Activated CD4-positive, alpha-beta memory T cell treated with anti-CD3 and anti-CD28 coated beads, Interleukin-2, amount 10 ng/mL, durations not matched to agents 7 days and 5 days (primary cell): ENCODE measurements around the gene SPATA46. TPM values are rescaled to one million over a fixed set of nuclear protein-coding genes. Genes with fewer than 3 reads are reported as not detected.
"Not testable (repeated sequence)": the region's sequence is repeated elsewhere in the genome, so short reads cannot be mapped to it uniquely, and the experiment has no call there.

Source experiments
- CTCF ChIA-PET: fragments of 350-600 bp; sonication (Branson Sonifier 250); formaldehyde crosslinking; loops from one replicate; lab custom pipeline; 2021; ENCODE audit warnings: antibody characterized with exemption, inconsistent platforms; lab: Charles Lee
- POLR2A ChIA-PET: fragments of 350-600 bp; sonication (Branson Sonifier 250); formaldehyde crosslinking; loops from one replicate; lab custom pipeline; 2021; ENCODE audit warnings: antibody characterized with exemption; lab: Charles Lee
- DNase-seq: peaks from one replicate; pipeline ENCODE4 v3.0.0-alpha.2; 2020
- H3K27ac Mint-ChIP-seq: one replicate; pipeline ENCODE4 v1.8.0; 2021; ENCODE audit warnings: mild to moderate bottlenecking, mixed read lengths
- H3K27me3 Mint-ChIP-seq: one replicate; pipeline ENCODE4 v1.8.0; 2021; ENCODE audit warnings: mixed read lengths
- H3K36me3 Mint-ChIP-seq: one replicate; pipeline ENCODE4 v1.8.0; 2021; ENCODE audit warnings: low read depth, mixed read lengths
- H3K4me1 Mint-ChIP-seq: one replicate; pipeline ENCODE4 v1.8.0; 2021; ENCODE audit warnings: mixed read lengths
- H3K4me3 Mint-ChIP-seq: one replicate; pipeline ENCODE4 v1.8.0; 2021; ENCODE audit warnings: mild to moderate bottlenecking, mixed read lengths
- H3K9me3 Mint-ChIP-seq: one replicate; pipeline ENCODE4 v1.8.0; 2021; ENCODE audit warnings: mixed read lengths
- total RNA-seq, 2 experiments: library from RNA; stranded (reverse); gene quantifications; one replicate each; pipeline ENCODE4 v1.2.3, GENCODE V29; 2021

Gene SPATA46
- not detected for total RNA-seq

DNA sequence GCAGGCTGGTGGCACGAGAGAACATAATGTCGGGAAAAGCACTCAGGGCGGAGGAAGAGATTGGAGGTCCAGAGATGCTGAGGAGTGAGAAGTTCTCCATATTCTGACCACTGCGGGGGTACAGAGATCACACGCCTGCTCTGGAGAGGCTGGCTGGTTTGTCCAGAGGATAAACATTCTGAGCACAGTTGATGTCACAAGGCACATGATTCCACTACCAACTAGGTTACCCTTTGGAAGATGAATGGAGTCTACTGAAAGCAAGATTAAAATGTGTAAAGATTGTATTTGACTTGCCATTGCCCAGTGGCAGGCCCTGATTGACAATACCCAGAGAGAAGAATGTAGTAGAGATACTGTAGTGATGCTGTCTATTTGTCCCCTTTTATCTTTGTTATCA lies at the start of gene SPATA46:
Gene SPATA46 (minus strand): TSS at position 164 of the 400 bp plus-strand sequence. CDS start 64 bp downstream, at position 100.
- Mint-ChIP-seq H3K9me3 (no peaks in the 10 kb centered on the region), H3K36me3 (no peaks in the 10 kb centered on the region), H3K4me1 (no peaks in the 10 kb centered on the region), H3K27ac (no peak within 1 kb of the TSS), H3K4me3 (no peak within 1 kb of the TSS), H3K27me3 (peaks cover 2% of the 10 kb centered on the region)
- ChIA-PET POLR2A (no interaction called here), CTCF (no interaction called here)
- DNase-seq, result no peak

- POLR2A ChIA-PET, result no interaction called here
- Mint-ChIP-seq H3K4me1 (no peaks in the 10 kb centered on the region), H3K9me3 (no peaks in the 10 kb centered on the region), H3K4me3 (no peak overlapping the region), H3K36me3 (no peaks in the 10 kb centered on the region), H3K27me3 (peaks cover 6% of the 10 kb centered on the region), H3K27ac (no peak overlapping the region)
- DNase-seq, result no peak
- CTCF ChIA-PET, result no interaction called here
Observed at GRCh38 chr1:162422662-162423375, 46.2 kb upstream of the SPATA46 start.

DNA sequence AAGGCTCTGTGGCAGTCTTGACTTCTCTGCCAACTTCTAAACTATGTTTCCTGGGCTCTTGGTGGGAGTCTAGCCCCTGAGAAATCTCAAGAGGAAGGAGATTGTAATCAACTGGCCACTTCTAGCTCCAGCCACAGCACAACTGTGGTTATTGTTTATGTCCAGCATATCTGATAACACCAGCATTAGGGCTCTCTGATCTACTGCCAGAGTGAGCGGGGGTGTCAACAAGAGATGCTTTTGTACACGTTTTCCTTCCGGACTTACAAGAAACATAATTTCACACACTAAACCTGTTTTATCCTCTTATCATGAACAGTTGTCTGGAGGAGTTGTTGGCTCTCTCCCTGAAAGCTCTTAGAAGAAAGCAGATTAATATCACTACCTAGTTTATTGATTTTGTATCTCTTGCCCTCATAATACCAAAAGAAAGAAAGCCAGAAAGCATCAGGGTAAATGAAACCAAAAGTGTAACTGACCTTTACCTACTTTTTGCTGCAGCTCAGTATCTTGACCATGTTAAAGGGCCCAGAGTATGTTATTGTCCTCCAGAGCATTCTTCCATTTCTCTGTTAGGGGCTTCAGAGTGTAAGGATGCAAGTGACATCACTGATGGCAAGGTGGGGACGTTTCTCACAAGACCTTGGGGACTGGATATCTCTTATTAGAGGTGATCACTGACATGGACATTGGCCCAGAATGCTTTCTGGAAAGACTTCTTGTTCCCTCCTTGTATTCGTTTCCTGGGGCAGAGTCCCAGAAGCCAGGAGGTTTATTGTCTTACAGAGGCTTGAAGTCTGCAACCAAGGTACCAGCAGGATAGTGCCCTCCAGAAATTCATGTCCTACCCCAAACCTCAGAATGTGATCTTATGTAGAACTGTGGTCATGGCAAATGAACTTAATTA lies 44.9 kb upstream of the SPATA46 start:
- Mint-ChIP-seq H3K4me1 (no peaks in the 10 kb centered on the region), H3K27me3 (peaks cover 7% of the 10 kb centered on the region), H3K27ac (no peak overlapping the region), H3K36me3 (no peaks in the 10 kb centered on the region), H3K9me3 (no peaks in the 10 kb centered on the region), H3K4me3 (no peak overlapping the region)
- DNase-seq, result no peak
- POLR2A ChIA-PET, result no interaction called here
- CTCF ChIA-PET, result no interaction called here

DNA sequence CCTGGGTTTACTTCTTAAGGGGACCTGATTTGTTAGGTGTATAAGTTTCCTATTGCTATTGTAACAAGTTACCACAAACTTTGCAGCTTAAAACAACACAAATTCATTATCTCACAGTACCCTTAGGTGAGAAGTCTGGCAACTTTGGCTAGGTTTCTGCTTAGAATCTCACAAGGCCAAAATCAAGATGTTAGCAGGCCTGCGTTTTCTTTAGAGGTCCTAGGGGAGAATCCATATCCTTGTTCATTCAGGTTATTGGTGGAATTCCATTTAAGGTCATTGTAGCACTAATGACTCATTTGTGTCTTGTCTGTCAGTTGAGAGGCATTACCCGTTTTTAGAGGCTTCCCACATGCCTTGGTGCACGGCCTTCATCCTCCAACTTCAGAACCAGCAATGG lies 43.5 kb upstream of the SPATA46 start:
- H3K9me3 Mint-ChIP-seq, result no peaks in the 10 kb centered on the region
- CTCF ChIA-PET, result no interaction called here
- H3K4me1 Mint-ChIP-seq, result no peaks in the 10 kb centered on the region
- H3K4me3 Mint-ChIP-seq, result no peak overlapping the region
- peaks cover 15% of the 10 kb centered on the region for H3K27me3 Mint-ChIP-seq
- POLR2A ChIA-PET, result no interaction called here
- no peak overlapping the region for H3K27ac Mint-ChIP-seq
- no peaks in the 10 kb centered on the region for H3K36me3 Mint-ChIP-seq
- DNase-seq, result no peak

DNA sequence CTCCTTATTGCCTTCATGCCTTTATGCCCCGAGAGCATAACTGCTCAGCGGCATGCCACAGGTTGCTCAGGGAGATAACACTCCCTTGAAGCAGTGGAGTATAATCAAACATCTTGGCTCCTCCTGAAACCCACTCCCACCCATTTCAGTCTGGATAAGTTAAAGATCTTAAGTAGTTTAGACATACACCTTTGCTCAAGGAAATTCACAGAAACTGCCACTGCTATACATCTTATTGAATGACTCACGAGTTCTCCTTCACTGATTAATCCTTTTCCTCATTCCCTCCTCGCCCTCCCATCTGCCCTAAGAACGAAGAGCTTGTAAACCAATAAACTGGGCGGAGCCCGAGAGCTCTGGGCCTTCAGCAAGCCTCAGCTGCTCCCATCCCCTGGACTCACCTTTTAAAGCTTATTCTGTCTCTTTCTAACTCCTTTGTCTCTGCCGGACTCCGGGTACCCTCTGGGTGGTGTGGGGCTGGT lies 42.8 kb upstream of the SPATA46 start:
- H3K9me3 Mint-ChIP-seq, result not testable (repeated sequence)
- peaks cover 16% of the 10 kb centered on the region for H3K27me3 Mint-ChIP-seq

GRCh38 chr1:162418584-162418983 lies 41.9 kb upstream of the SPATA46 start:
- H3K27ac Mint-ChIP-seq, H3K9me3 Mint-ChIP-seq, POLR2A ChIA-PET, H3K4me1 Mint-ChIP-seq, H3K36me3 Mint-ChIP-seq, CTCF ChIA-PET, DNase-seq, H3K4me3 Mint-ChIP-seq: not testable (repeated sequence)
- H3K27me3 Mint-ChIP-seq, result peaks cover 16% of the 10 kb centered on the region

More for the DNA sequence above, 42.8 kb upstream of the SPATA46 start:
- H3K4me1 Mint-ChIP-seq, H3K27ac Mint-ChIP-seq, DNase-seq, H3K36me3 Mint-ChIP-seq, CTCF ChIA-PET, POLR2A ChIA-PET, H3K4me3 Mint-ChIP-seq: not testable (repeated sequence)

DNA sequence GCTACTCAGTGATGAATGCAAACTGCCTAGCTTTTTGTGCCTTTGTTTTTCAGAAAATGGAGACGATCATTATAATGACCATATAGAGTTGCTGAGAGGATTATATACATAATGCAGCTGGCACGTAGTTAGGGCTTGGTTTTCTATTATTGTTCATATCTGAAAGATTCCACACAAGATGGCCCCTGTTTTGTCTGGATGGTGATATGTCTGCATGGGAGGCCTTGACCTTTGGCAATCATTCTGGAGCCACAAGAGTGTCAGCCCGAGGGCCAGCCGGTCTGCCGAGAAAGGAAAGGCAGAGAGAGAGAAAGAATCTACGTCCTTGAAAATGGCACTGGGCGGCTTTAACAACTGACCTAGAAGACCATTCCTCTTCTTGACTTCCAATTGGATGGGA lies 41.0 kb upstream of the SPATA46 start:
- Mint-ChIP-seq H3K27ac (no peak overlapping the region), H3K4me1 (no peaks in the 10 kb centered on the region), H3K4me3 (no peak overlapping the region), H3K9me3 (no peaks in the 10 kb centered on the region), H3K27me3 (peaks cover 18% of the 10 kb centered on the region), H3K36me3 (no peaks in the 10 kb centered on the region)
- ChIA-PET CTCF (no interaction called here), POLR2A (no interaction called here)
- DNase-seq, result no peak

- no peaks in the 10 kb centered on the region for H3K4me1 Mint-ChIP-seq
- H3K27ac Mint-ChIP-seq, result no peak overlapping the region
- no peak for DNase-seq
- ChIA-PET CTCF (no interaction called here), POLR2A (no interaction called here)
- H3K27me3 Mint-ChIP-seq, result peaks cover 17% of the 10 kb centered on the region
- H3K36me3 Mint-ChIP-seq, result no peaks in the 10 kb centered on the region
- H3K9me3 Mint-ChIP-seq, result no peaks in the 10 kb centered on the region
- no peak overlapping the region for H3K4me3 Mint-ChIP-seq
Observed at GRCh38 chr1:162416909-162417308, 40.3 kb upstream of the SPATA46 start.

DNA sequence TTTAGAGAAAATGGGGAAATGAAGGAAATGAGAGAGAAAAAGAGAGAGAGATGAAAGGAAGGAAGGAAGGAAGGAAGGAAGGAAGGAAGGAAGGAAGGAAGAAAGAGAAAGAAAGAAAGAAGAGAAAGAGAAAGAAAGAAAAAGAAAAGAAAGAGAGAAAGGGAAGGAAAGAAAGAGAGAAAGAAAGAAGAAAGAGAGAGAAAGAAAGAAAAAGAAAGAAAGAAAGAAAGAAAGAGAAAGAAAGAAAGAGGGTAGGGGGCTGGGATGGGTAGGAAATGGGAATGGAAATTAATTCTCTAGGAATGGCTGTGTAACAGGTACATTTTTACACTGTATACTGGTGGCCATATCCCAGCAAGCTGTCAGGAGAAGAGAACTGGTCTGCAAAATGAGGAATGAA lies 39.6 kb upstream of the SPATA46 start:
- Mint-ChIP-seq H3K36me3 (no peaks in the 10 kb centered on the region), H3K4me3 (no peak overlapping the region), H3K9me3 (no peaks in the 10 kb centered on the region), H3K27me3 (peaks cover 17% of the 10 kb centered on the region), H3K27ac (no peak overlapping the region), H3K4me1 (no peaks in the 10 kb centered on the region)
- no peak for DNase-seq
- POLR2A ChIA-PET, result no interaction called here
- CTCF ChIA-PET, result no interaction called here

DNA sequence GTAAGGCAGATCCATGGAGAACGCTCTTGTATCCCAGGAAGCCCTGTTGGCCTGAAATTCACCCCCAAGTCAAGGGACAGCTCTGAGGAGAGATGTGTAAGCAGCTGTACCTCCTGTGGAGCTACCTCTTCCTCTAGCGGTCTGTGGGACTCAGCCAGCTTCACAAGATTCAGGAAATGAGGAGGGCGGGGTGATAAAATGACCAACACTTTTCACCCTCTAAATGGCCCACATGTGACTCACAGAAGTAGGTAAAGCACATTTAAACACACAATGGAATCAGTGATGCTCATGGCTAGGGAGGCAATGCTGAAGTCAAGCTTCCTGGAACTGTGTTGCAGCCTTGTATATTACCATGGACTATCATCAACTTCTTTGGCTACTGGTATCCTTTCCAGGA lies 35.3 kb upstream of the SPATA46 start, which contains the start of gene SH2D1B:
Gene SH2D1B (minus strand): TSS at position 135 of the 400 bp plus-strand sequence. CDS start 120 bp downstream, at position 15.
- ChIA-PET CTCF (no interaction called here), POLR2A (no interaction called here)
- no peak for DNase-seq
- Mint-ChIP-seq H3K4me3 (no peak within 1 kb of the TSS), H3K27me3 (peaks cover 17% of the 10 kb centered on the region), H3K36me3 (no peaks in the 10 kb centered on the region), H3K27ac (no peak within 1 kb of the TSS), H3K4me1 (no peaks in the 10 kb centered on the region), H3K9me3 (no peaks in the 10 kb centered on the region)

DNA sequence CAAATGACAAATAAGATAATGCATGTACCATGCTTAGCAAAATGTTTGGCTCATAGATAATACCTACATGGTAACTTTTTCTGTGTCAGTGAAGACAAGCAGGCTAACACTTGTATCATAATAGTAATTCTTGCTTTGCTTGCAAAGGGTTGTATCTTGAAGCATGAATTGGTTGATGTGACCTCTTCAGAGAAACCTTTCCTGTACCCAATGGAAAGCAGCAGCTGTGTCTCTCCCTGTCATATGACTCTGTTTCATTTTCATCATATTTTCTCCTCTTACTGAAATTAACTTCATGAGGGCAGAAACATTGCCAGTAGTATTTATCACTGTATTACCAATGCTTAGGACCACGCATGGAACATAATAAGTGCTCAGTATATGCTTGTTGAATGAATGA lies 30.9 kb upstream of the SPATA46 start:
- no peak overlapping the region for H3K27ac Mint-ChIP-seq

DNA sequence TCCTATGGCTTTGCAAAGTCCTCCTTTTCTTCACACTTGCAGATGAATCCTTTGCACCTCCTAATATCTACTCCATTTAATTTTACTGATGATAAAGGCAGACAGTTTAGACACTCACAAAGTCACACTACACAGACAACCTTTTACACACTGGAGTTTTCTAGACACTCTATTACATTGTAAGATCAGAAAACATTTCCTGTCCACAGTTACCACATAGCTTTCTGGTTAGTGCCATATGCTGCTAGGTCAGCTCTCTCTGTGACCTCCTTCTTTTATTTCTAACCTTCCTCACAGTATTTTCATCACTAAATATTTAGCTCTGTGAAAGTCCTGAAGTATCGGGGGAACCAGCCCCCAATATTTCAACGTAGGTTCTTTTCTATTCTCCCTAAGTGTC lies 30.2 kb upstream of the SPATA46 start:
- no peaks in the 10 kb centered on the region for H3K9me3 Mint-ChIP-seq
- H3K4me3 Mint-ChIP-seq, result no peak overlapping the region
- no peaks in the 10 kb centered on the region for H3K36me3 Mint-ChIP-seq
- peaks cover 14% of the 10 kb centered on the region for H3K27me3 Mint-ChIP-seq
- no peaks in the 10 kb centered on the region for H3K4me1 Mint-ChIP-seq
- ChIA-PET POLR2A (no interaction called here), CTCF (no interaction called here)
- no peak overlapping the region for H3K27ac Mint-ChIP-seq
- DNase-seq, result no peak

More for the DNA sequence above, 30.9 kb upstream of the SPATA46 start:
- no peaks in the 10 kb centered on the region for H3K36me3 Mint-ChIP-seq
- no peak for DNase-seq
- no peak overlapping the region for H3K4me3 Mint-ChIP-seq
- CTCF ChIA-PET, result interaction anchor here (0.9 kb wide), 1 partner anchor 351 kb away, joined by 3 read pairs; no protein-coding TSS in a partner anchor
- H3K4me1 Mint-ChIP-seq, result no peaks in the 10 kb centered on the region
- POLR2A ChIA-PET, result no interaction called here
- no peaks in the 10 kb centered on the region for H3K9me3 Mint-ChIP-seq
- H3K27me3 Mint-ChIP-seq, result peaks cover 14% of the 10 kb centered on the region

DNA sequence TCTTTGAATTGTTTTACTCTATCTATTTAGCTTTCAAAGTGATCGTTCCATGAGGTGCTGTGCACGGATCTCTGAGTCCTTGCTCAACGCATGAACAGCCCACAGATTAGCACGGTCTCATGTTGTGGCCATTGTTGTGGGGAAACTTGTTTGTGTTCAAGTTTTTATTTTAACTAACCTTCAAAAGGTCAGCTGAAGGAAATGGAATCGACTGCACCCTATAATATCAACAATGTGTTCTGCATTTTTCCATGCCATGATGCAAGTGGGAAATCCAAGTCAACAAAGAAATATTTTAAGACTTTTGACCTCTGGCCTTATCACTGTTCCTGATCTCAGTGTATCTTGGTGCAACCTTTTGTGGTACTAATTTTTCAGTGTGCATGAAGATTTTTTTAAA lies 29.1 kb upstream of the SPATA46 start:
- H3K27me3 Mint-ChIP-seq, result peaks cover 16% of the 10 kb centered on the region
- H3K9me3 Mint-ChIP-seq, result no peaks in the 10 kb centered on the region
- no peak overlapping the region for H3K27ac Mint-ChIP-seq
- ChIA-PET CTCF (no interaction called here), POLR2A (no interaction called here)
- no peaks in the 10 kb centered on the region for H3K4me1 Mint-ChIP-seq
- no peak for DNase-seq
- no peaks in the 10 kb centered on the region for H3K36me3 Mint-ChIP-seq
- no peak overlapping the region for H3K4me3 Mint-ChIP-seq
